Astrocyte of the spinal cord (primary cell): ENCODE measurements around the gene AIF1L.

Experiments used
- DNase-seq: peaks from one replicate; pipeline ENCODE4 v3.0.0; 2011; ENCODE audit warnings: low read depth, low spot score
- H3K4me3 ChIP-seq: 2 replicates; pipeline ENCODE4 v1.5.1; 2011; ENCODE audit warnings: low read depth, mild to moderate bottlenecking, low read length, moderate library complexity
- CTCF ChIP-seq: IDR thresholded peaks from 2 replicates; pipeline ENCODE4 v1.5.1; 2012; ENCODE audit warnings: low read depth, mild to moderate bottlenecking, low read length, inconsistent platforms
- in situ Hi-C: cut with HindIII; loops from 2 replicates; pipeline ENCODE4 v1.10.0; 2017; ENCODE audit warnings: low sequenced_read_pairs

Gene AIF1L

GRCh38 chr9:131161585-131161984 is 65.3 kb downstream of the AIF1L start:
- no peak for TF ChIP-seq CTCF
- DNase-seq, result no peak
- in situ Hi-C loops, result no loop called here
- no peak overlapping the region for H3K4me3 ChIP-seq

- DNase-seq, result no peak
- no peak overlapping the region for H3K4me3 ChIP-seq
- TF ChIP-seq CTCF, result no peak
- in situ Hi-C loops, result no loop called here
Measured at GRCh38 chr9:131162886-131163285, 66.6 kb downstream of the AIF1L start.

DNA sequence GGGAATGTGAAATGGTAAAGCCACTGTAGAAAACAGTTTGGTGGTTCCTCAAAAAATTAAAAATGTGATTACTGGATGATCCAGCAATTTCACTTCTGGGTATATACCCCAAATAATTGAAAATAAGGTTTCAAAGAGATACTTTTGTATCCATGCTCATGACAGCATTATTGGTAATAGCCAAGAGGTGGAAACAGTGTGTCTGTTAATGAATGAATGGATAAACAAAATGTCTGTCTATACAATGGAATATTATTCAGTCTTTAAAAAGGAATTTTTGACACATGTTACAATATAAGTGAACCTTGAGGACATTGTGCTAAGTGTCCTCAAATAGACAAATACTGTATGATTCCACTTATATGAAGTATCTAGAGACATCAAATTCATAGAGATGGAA is 69.2 kb downstream of the AIF1L start:
- DNase-seq, result no peak
- H3K4me3 ChIP-seq, result no peak overlapping the region
- in situ Hi-C loops, result no loop called here
- no peak for TF ChIP-seq CTCF

- in situ Hi-C loops, result no loop called here
- no peak overlapping the region for H3K4me3 ChIP-seq
- no peak for DNase-seq
- TF ChIP-seq CTCF, result no peak
Measured at GRCh38 chr9:131167146-131167692, 70.9 kb downstream of the AIF1L start.

GRCh38 chr9:131167936-131168335 is 71.6 kb downstream of the AIF1L start:
- H3K4me3 ChIP-seq, result no peak overlapping the region
- no peak for DNase-seq
- in situ Hi-C loops, result no loop called here
- no peak for TF ChIP-seq CTCF

GRCh38 chr9:131169563-131170240 is 73.4 kb downstream of the AIF1L start:
- no peak overlapping the region for H3K4me3 ChIP-seq
- TF ChIP-seq CTCF, result no peak
- DNase-seq, result no peak
- in situ Hi-C loops, result no loop called here
